CD14-positive monocyte (primary cell): ENCODE data around the gene WDR89. TPM values are rescaled to one million over a fixed set of nuclear protein-coding genes. Genes with fewer than 3 reads are reported as not detected.
A peak's percentile ranks its signal among the peaks of the same experiment; 100 is the strongest.
"Not testable (repeated sequence)": the region's sequence is repeated elsewhere in the genome, so short reads cannot be mapped to it uniquely, and the experiment has no call there.

Experiments used
- DNase-seq, 3 donors: peaks; one replicate each; pipeline ENCODE4 v3.0.0-alpha.2; 2011 to 2022
- H2AFZ ChIP-seq: 2 replicates; pipeline ENCODE4 v1.6.0; 2012; ENCODE audit warnings: mild to moderate bottlenecking, low read depth, low read length, inconsistent platforms; ENCODE audit not compliant: insufficient read depth, poor library complexity, severe bottlenecking
- H3K27ac ChIP-seq, 2 donors: 1 replicate in 1 of 2; 2 replicates in 1 of 2; pipeline ENCODE4 v1.5.1; 2012 to 2013; ENCODE audit warnings: low read length in 2 of 2, control low read depth in 1 of 2, inconsistent platforms in 1 of 2, low read depth in 1 of 2, mild to moderate bottlenecking in 1 of 2
- H3K27me3 ChIP-seq, 2 donors: one replicate each; pipeline versions ENCODE4 v1.6.0 to v1.6.1; 2011 to 2013; ENCODE audit warnings: low read length in 2 of 2; ENCODE audit not compliant: control insufficient read depth in 2 of 2, insufficient read depth in 2 of 2
- H3K36me3 ChIP-seq, 2 donors: replicated peaks in 1 of 2; 1 replicate in 1 of 2; 2 replicates in 1 of 2; pipeline versions ENCODE4 v1.5.1 to v1.6.1; 2012 to 2013; ENCODE audit warnings: low read length in 2 of 2, control low read depth in 1 of 2, inconsistent platforms in 1 of 2, mild to moderate bottlenecking in 1 of 2; ENCODE audit not compliant: insufficient read depth in 2 of 2, control insufficient read depth in 1 of 2
- H3K4me1 ChIP-seq, 2 donors: 1 replicate in 1 of 2; 2 replicates in 1 of 2; pipeline versions ENCODE4 v1.5.1 to v1.6.1; 2012 to 2013; ENCODE audit warnings: low read length in 2 of 2, control low read depth in 1 of 2, inconsistent platforms in 1 of 2, mild to moderate bottlenecking in 1 of 2, moderate library complexity in 1 of 2; ENCODE audit not compliant: insufficient read depth in 2 of 2, control insufficient read depth in 1 of 2
- H3K4me2 ChIP-seq: replicated peaks from 2 replicates; pipeline ENCODE3; 2012; ENCODE audit warnings: low read length, moderate library complexity, mild to moderate bottlenecking; ENCODE audit not compliant: poor library complexity, severe bottlenecking; ENCODE audit errors: extremely low read depth
- H3K4me3 ChIP-seq, 3 experiments: fragments of 200-600 bp in 1 of 3; sonication (generic) in 1 of 3; replicated peaks in 1 of 3; 1 replicate in 2 of 3; 2 replicates in 1 of 3; pipeline ENCODE4 v1.5.1; 2011 to 2013; ENCODE audit warnings: low read length in 3 of 3, mild to moderate bottlenecking in 3 of 3, control low read depth in 2 of 3, low read depth in 2 of 3, inconsistent platforms in 1 of 3, moderate library complexity in 1 of 3
- H3K79me2 ChIP-seq: 2 replicates; pipeline ENCODE4 v1.6.0; 2012; ENCODE audit warnings: mild to moderate bottlenecking, control low read depth, inconsistent platforms, low read length, moderate library complexity; ENCODE audit not compliant: insufficient read depth
- H3K9ac ChIP-seq: 2 replicates; pipeline ENCODE4 v1.6.0; 2017; ENCODE audit warnings: low read length, mild to moderate bottlenecking; ENCODE audit not compliant: insufficient read depth, poor library complexity, severe bottlenecking
- H3K9me3 ChIP-seq, 2 donors: replicated peaks in 1 of 2; 1 replicate in 1 of 2; 2 replicates in 1 of 2; pipeline versions ENCODE4 v1.5.1 to v1.6.1; 2012 to 2013; ENCODE audit warnings: low read length in 2 of 2, control low read depth in 1 of 2; ENCODE audit not compliant: control insufficient read depth in 1 of 2, insufficient read depth in 1 of 2
- H4K20me1 ChIP-seq: 2 replicates; pipeline ENCODE4 v1.6.0; 2012; ENCODE audit warnings: mild to moderate bottlenecking, low read length, control low read depth, moderate library complexity; ENCODE audit not compliant: insufficient read depth
- H3K27ac Mint-ChIP-seq, 7 donors: one replicate each; pipeline ENCODE4 v1.8.0; 2020; ENCODE audit warnings: mild to moderate bottlenecking in 7 of 7, mixed read lengths in 7 of 7, moderate library complexity in 6 of 7, inconsistent platforms in 2 of 7
- H3K27me3 Mint-ChIP-seq, 3 donors: one replicate each; pipeline ENCODE4 v1.8.0; 2021 to 2022; ENCODE audit warnings: low read depth in 3 of 3, mild to moderate bottlenecking in 3 of 3, mixed read lengths in 3 of 3, moderate library complexity in 3 of 3, inconsistent platforms in 1 of 3
- H3K36me3 Mint-ChIP-seq, 2 donors: one replicate each; pipeline ENCODE4 v1.8.0; 2020; ENCODE audit warnings: mixed read lengths in 2 of 2, inconsistent platforms in 1 of 2, mild to moderate bottlenecking in 1 of 2
- H3K4me1 Mint-ChIP-seq: one replicate; pipeline ENCODE4 v1.8.0; 2020; ENCODE audit warnings: mild to moderate bottlenecking, mixed read lengths
- H3K4me3 Mint-ChIP-seq, 2 donors: one replicate each; pipeline ENCODE4 v1.8.0; 2020; ENCODE audit warnings: mild to moderate bottlenecking in 2 of 2, mixed read lengths in 2 of 2, moderate library complexity in 1 of 2
- H3K9me3 Mint-ChIP-seq, 7 donors: one replicate each; pipeline ENCODE4 v1.8.0; 2020 to 2022; ENCODE audit warnings: mixed read lengths in 7 of 7, mild to moderate bottlenecking in 6 of 7, moderate library complexity in 6 of 7, inconsistent platforms in 2 of 7
- WGBS: methylation state at CpG from one replicate; pipeline ENCODE4 v1.1.5; 2013; ENCODE audit warnings: missing lambda C conversion rate; ENCODE audit not compliant: insufficient coverage; 5-methylcytosine and 5-hydroxymethylcytosine counted together
- intact Hi-C, 2 donors: fragments of 100-400 bp; cut with micrococcal nuclease; formaldehyde crosslinking; loops; one replicate each; pipeline versions ENCODE4 v1.15.0 to v1.15.1; 2023
- polyA plus RNA-seq, 3 donors: library from polyadenylated mRNA; depleted of rRNA in 1 of 3; unstranded in 2 of 3; stranded (reverse) in 1 of 3; fragments of 300-500 nt in 2 of 3; fragments of >200 nt in 1 of 3; fragmentation: Illumina TruSeq in 2 of 3; gene quantifications; 1 replicate in 2 of 3; 2 replicates in 1 of 3; pipeline ENCODE4 v1.2.3, GENCODE V29; 2012 to 2021
- TF ChIP-seq, protein P1 (sequence below): fragments of 200-600 bp; IDR thresholded peaks from one replicate; pipeline ENCODE4 v1.8.0; 2022; ENCODE audit warnings: antibody characterized with exemption, mild to moderate bottlenecking

Gene WDR89
- polyA plus RNA-seq, 3 donors, result 2.1 to 3.6 (median 2.2) TPM

DNA sequence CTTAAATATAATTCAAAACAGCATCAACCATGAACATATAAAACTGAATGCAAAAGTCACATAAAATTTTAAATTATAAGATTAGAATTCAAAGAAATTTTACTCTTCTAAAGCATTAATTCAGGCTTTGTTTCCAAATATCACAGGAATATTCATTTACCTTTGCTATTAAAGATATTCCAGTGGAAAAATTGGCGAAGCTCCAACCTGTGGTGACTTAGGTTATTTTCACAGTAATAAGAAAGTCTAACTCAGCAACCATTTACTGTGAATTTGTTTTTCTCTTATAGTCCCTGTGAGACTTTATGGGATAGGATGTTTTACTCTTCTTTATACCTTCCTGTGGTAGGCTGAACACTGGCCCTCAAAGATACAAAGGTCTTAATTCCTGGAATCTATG, 3.2 kb downstream of the WDR89 start:
- Histone ChIP-seq H3K4me1 (peaks cover 12 to 23% of the 10 kb centered on the region in 2 donors), H3K79me2 (peaks cover 80% of the 10 kb centered on the region), H3K36me3 (no peaks in the 10 kb centered on the region), H2AFZ (no peak overlapping the region), H3K4me2 (no peak overlapping the region), H3K9me3 (peaks cover 0 to 3% of the 10 kb centered on the region in 2 donors), H3K4me3 (no peak overlapping the region), H4K20me1 (no peaks in the 10 kb centered on the region), H3K9ac (no peak overlapping the region), H3K27me3 (no peaks in the 10 kb centered on the region), H3K27ac (no peak overlapping the region)
- TF ChIP-seq, protein P1, sequence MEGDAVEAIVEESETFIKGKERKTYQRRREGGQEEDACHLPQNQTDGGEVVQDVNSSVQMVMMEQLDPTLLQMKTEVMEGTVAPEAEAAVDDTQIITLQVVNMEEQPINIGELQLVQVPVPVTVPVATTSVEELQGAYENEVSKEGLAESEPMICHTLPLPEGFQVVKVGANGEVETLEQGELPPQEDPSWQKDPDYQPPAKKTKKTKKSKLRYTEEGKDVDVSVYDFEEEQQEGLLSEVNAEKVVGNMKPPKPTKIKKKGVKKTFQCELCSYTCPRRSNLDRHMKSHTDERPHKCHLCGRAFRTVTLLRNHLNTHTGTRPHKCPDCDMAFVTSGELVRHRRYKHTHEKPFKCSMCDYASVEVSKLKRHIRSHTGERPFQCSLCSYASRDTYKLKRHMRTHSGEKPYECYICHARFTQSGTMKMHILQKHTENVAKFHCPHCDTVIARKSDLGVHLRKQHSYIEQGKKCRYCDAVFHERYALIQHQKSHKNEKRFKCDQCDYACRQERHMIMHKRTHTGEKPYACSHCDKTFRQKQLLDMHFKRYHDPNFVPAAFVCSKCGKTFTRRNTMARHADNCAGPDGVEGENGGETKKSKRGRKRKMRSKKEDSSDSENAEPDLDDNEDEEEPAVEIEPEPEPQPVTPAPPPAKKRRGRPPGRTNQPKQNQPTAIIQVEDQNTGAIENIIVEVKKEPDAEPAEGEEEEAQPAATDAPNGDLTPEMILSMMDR, result no peak
- Mint-ChIP-seq H3K4me3 (no peak overlapping the region), H3K4me1 (peaks cover 5% of the 10 kb centered on the region), H3K27me3 (peaks cover 0 to 2% (median 0%) of the 10 kb centered on the region in 3 donors), H3K9me3 (peaks cover 11 to 19% (median 16%) of the 10 kb centered on the region in 7 donors), H3K36me3 (peaks cover 11 to 23% of the 10 kb centered on the region in 2 donors), H3K27ac (no peak overlapping the region)
- DNase-seq, result no peak
- WGBS, result no CpG with 5 or more reads among the region's 1 CpG
- intact Hi-C loops, result no loop called here

DNA sequence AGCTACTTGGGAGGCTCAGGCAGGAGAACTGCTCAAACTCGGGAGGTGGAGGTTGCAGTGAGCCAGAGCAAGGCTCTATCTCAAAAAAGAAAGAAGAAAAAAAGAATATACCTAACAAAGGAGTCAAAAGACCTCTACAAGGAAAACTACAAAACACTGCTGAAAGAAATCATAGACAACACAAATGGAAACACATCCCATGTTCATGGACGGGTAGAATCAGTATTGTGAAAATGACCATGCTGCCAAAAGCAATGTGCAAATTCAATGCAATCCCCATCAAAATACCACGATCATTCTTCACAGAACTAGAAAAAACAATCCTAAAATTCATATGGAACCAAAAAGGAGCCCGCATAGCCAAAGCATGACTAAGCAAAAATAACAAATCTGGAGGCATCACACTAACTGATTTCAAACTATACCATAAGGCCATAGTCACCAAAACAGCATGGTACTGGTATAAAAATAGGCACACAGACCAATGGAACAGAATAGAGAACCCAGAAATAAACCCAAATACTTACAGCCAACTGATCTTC, 5.5 kb downstream of the WDR89 start:
- 100% methylated on average over 1 of the region's 4 CpGs for WGBS
- peaks cover 85% of the 10 kb centered on the region for H3K79me2 ChIP-seq
- H3K27me3 Mint-ChIP-seq, H3K27me3 ChIP-seq, H3K9me3 ChIP-seq, intact Hi-C loops, H3K27ac ChIP-seq, H3K4me2 ChIP-seq, H2AFZ ChIP-seq, H3K4me3 ChIP-seq, H3K4me3 Mint-ChIP-seq, H3K4me1 Mint-ChIP-seq, H3K4me1 ChIP-seq, H3K9ac ChIP-seq, H4K20me1 ChIP-seq, H3K36me3 ChIP-seq, DNase-seq: not testable (repeated sequence)
- Mint-ChIP-seq H3K9me3 (peaks cover 11 to 18% (median 16%) of the 10 kb centered on the region in 7 donors), H3K27ac (peak overlapping the region in 1 of 7 donors; percentile 38), H3K36me3 (peaks cover 11 to 25% of the 10 kb centered on the region in 2 donors)
